ENCODE results near the gene DDX27. TPM values are rescaled to one million over a fixed set of nuclear protein-coding genes. Genes with fewer than 3 reads are reported as not detected.

Gene DDX27
- total RNA-seq, 1 donor from 2014 or later = 78.4 TPM

GRCh38 chr20:49279677-49280462, 60.7 kb downstream of the DDX27 start:
- peaks cover 34% of the 10 kb centered on the region for H3K9me3 Mint-ChIP-seq
- no peak for DNase-seq
- intact Hi-C loops (cut with micrococcal nuclease) = loop anchor here (2.0 to 10.0 kb wide), 7 partner anchors 48 to 1928 kb away; partner anchors contain the start of genes CEBPB, PREX1 and PTPN1

DNA sequence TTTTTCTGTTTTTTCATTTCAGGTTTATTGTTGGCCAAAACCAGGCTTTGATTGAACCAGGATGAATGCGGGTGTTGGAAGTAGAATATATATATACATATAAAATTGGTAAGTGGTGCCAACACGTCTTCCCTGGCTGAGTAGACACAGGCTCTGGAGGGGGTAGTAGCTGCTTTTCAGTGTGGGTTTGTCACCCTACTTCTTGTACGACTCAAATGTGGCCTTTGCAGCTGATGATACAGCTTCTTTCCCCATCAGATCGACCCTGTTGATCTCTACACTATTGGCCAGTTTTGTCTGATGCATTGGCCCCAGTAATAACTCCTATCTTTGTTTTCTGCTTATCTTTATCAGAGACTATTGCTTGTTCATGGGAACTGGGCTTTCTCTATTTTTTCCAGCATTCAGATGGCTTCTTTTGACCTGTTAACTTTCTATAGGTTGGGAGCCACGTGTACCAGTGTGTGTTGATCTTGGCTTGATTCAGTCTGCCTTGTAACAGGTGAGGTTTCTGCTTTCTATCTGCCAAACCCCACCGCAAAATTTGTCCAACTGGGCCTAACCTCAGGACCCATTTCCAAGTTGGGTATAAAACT, 61.3 kb downstream of the DDX27 start:
- Mint-ChIP-seq H3K9me3 (peaks cover 39% of the 10 kb centered on the region), H3K27me3 (no peaks in the 10 kb centered on the region)
- CTCF ChIA-PET = no interaction called here

More at GRCh38 chr20:49279677-49280462, 60.7 kb downstream of the DDX27 start:
- CTCF ChIA-PET = no interaction called here
- H3K36me3 Mint-ChIP-seq (ENCODE audit: low read depth) = peaks cover 85% of the 10 kb centered on the region
- peak overlapping the region; percentile 98 for H3K4me3 Mint-ChIP-seq
- no peak for ATAC-seq (ENCODE audit: low read depth)
- POLR2A ChIA-PET = interaction anchor here (0.6 to 8.0 kb wide), 13 partner anchors 7 to 1793 kb away, joined by 3 to 63 read pairs (median 5); partner anchors contain the start of genes CSE1L, DDX27 and SPATA2
- peaks cover 81% of the 10 kb centered on the region for H3K4me1 Mint-ChIP-seq
- H3K27me3 Mint-ChIP-seq = no peaks in the 10 kb centered on the region
- H3K27ac Mint-ChIP-seq = peak overlapping the region; percentile 98
- TF ChIP-seq, protein P1, sequence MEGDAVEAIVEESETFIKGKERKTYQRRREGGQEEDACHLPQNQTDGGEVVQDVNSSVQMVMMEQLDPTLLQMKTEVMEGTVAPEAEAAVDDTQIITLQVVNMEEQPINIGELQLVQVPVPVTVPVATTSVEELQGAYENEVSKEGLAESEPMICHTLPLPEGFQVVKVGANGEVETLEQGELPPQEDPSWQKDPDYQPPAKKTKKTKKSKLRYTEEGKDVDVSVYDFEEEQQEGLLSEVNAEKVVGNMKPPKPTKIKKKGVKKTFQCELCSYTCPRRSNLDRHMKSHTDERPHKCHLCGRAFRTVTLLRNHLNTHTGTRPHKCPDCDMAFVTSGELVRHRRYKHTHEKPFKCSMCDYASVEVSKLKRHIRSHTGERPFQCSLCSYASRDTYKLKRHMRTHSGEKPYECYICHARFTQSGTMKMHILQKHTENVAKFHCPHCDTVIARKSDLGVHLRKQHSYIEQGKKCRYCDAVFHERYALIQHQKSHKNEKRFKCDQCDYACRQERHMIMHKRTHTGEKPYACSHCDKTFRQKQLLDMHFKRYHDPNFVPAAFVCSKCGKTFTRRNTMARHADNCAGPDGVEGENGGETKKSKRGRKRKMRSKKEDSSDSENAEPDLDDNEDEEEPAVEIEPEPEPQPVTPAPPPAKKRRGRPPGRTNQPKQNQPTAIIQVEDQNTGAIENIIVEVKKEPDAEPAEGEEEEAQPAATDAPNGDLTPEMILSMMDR (IDR thresholded peaks at IDR 0.05) = no peak

DNA sequence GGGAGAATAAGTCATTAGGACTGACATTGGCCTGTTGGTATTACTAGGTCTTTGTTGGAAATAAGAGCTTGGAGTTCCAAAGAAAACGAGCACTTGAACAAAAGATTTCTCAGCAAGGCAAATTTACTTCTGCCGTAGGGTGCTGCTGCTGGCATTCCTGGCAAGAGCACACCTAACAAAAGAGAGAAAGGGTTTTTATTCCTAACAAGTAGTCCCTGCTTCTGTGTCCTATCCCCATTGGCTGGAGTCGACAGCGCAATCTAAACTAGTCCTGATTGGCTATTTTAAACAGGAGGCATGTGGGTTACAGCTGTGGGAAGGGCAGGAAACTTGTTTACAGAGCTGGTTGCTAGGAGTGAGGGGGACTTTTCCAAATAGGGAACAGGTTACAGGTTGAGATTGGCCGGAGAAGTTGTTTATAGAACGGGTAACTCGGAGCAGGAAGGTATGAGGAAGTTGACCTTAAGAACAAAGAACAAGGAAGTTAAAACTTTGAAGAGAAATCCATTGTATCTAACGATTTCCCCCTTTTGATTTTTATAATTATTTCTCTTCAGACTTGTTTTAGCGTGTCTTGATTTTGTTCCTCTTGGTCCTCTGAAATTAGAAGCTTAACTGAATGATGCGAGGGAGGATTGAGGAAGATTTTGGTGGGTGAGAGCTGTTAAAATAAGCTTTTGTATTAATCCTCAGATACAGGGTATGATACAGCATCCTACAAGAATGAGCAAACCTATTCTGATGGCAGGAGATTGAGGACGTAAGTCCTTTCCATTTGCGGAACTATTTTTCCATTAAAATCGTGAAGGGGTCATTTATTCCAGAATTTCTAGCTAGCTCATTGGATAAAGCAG, 62.1 kb downstream of the DDX27 start:
- peak overlapping the region; percentile 98 for H3K27ac Mint-ChIP-seq

More for the DNA sequence above, 61.3 kb downstream of the DDX27 start:
- TF ChIP-seq, protein P1 (IDR thresholded peaks at IDR 0.05) = no peak
- POLR2A ChIA-PET = interaction anchor here (0.6 to 8.0 kb wide), 9 partner anchors 9 to 1793 kb away, joined by 3 to 63 read pairs (median 4); partner anchors contain the start of genes DDX27 and SPATA2
- Mint-ChIP-seq H3K36me3 (ENCODE audit: low read depth) (peaks cover 86% of the 10 kb centered on the region), H3K27ac (peak overlapping the region; percentile 98), H3K4me1 (peaks cover 84% of the 10 kb centered on the region), H3K4me3 (peak overlapping the region; percentile 98)
- DNase-seq = no peak
- intact Hi-C loops (cut with micrococcal nuclease) = no loop called here
- ATAC-seq (ENCODE audit: low read depth) = no peak

DNA sequence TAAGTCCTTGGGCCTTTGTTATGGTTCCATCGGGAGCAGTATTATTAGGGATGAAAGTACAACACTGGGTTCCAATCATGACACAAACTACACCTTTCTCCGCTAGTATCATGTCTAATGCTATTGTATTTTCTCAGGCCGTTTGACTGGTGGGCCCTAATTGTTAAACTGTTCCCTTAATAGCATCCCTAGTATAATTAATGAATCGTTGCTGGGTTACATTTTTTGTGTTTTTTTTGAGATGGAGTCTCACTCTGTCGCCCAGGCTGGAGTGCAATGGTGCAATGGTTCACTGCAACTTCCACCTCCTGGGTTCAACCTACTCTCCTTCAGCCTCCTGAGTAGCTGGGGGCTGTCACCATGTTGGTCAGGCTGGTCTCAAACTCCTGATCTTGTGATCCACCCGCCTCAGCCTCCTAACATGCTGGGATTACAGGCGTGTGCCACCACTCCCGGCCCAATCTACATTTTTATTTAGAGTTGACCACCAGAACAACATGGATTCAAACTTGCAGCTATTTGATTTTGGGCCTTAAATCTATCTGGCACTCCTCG, 62.8 kb downstream of the DDX27 start:
- TF ChIP-seq, protein P1 (IDR thresholded peaks at IDR 0.05) = no peak
- Mint-ChIP-seq H3K4me3 (peak overlapping the region; percentile 98), H3K9me3 (peaks cover 50% of the 10 kb centered on the region), H3K4me1 (peaks cover 82% of the 10 kb centered on the region), H3K36me3 (ENCODE audit: low read depth) (peaks cover 92% of the 10 kb centered on the region), H3K27me3 (no peaks in the 10 kb centered on the region), H3K27ac (peak overlapping the region; percentile 98)
- ChIA-PET POLR2A (interaction anchor here (0.9 to 8.0 kb wide), 5 partner anchors 9 to 635 kb away, joined by 3 to 63 read pairs (median 7); no protein-coding TSS in a partner anchor), CTCF (no interaction called here)
- ATAC-seq (ENCODE audit: low read depth) = no peak
- no peak for DNase-seq
- intact Hi-C loops (cut with micrococcal nuclease) = no loop called here

More for the DNA sequence above, 62.1 kb downstream of the DDX27 start:
- CTCF ChIA-PET = no interaction called here
- intact Hi-C loops (cut with micrococcal nuclease) = no loop called here
- peaks cover 44% of the 10 kb centered on the region for H3K9me3 Mint-ChIP-seq
- DNase-seq = no peak
- TF ChIP-seq, protein P1 (IDR thresholded peaks at IDR 0.05) = no peak
- H3K4me1 Mint-ChIP-seq = peaks cover 83% of the 10 kb centered on the region
- no peak for ATAC-seq (ENCODE audit: low read depth)
- H3K36me3 Mint-ChIP-seq (ENCODE audit: low read depth) = peaks cover 91% of the 10 kb centered on the region
- H3K4me3 Mint-ChIP-seq = peak overlapping the region; percentile 98
- no peaks in the 10 kb centered on the region for H3K27me3 Mint-ChIP-seq
- POLR2A ChIA-PET = interaction anchor here (0.9 to 8.0 kb wide), 8 partner anchors 10 to 636 kb away, joined by 3 to 63 read pairs (median 6); partner anchors contain the start of gene SPATA2
